ENCODE results near the gene KCTD12. TPM values are rescaled to one million over a fixed set of nuclear protein-coding genes. Genes with fewer than 3 reads are reported as not detected.
"Not testable (repeated sequence)": the region's sequence is repeated elsewhere in the genome, so short reads cannot be mapped to it uniquely, and the experiment has no call there.

KCTD12 gene
- total RNA-seq, 2 donors from 2014 or later: 48.9 to 57.4 TPM

- H3K27me3 ChIP-seq: no peaks in the 10 kb centered on the region
- no peak for TF ChIP-seq CTCF (IDR thresholded peaks at IDR 0.05)
- no peak overlapping the region for H3K4me3 ChIP-seq
- no peak overlapping the region for H3K27ac ChIP-seq
- H3K4me1 ChIP-seq: no peaks in the 10 kb centered on the region
- peaks cover 0 to 14% of the 10 kb centered on the region in 2 donors for H3K9me3 ChIP-seq
- DNase-seq (ENCODE audit: low spot score): no peak
- H3K36me3 ChIP-seq: no peaks in the 10 kb centered on the region
Measured at GRCh38 chr13:76928456-76928855, 42.3 kb upstream of the KCTD12 start.

DNA sequence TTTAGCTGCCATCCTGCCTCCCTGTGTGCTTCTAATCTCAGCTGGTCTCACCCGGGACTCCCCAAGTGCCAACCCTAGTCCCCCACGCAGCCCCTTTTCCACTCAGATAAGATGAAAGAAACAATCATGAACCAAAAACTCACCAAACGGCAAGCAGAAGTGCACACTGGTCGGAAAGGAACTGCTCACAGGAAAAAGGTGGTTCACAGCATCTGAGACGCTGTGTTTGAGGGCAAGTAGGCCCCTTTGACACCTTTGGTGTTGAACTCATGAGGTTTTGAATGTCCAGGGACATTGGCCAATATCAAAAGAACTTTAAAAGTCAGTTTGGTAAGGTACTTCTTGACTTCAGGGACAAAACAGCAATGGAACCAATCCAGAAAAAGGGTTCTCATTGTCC is 41.8 kb upstream of the KCTD12 start:
- no peaks in the 10 kb centered on the region for H3K27me3 ChIP-seq
- no peak overlapping the region for H3K4me3 ChIP-seq
- no peaks in the 10 kb centered on the region for H3K4me1 ChIP-seq
- H3K36me3 ChIP-seq: no peaks in the 10 kb centered on the region
- DNase-seq (ENCODE audit: low spot score): no peak
- H3K9me3 ChIP-seq: peaks cover 0 to 14% of the 10 kb centered on the region in 2 donors
- no peak for TF ChIP-seq CTCF (IDR thresholded peaks at IDR 0.05)
- H3K27ac ChIP-seq: no peak overlapping the region

DNA sequence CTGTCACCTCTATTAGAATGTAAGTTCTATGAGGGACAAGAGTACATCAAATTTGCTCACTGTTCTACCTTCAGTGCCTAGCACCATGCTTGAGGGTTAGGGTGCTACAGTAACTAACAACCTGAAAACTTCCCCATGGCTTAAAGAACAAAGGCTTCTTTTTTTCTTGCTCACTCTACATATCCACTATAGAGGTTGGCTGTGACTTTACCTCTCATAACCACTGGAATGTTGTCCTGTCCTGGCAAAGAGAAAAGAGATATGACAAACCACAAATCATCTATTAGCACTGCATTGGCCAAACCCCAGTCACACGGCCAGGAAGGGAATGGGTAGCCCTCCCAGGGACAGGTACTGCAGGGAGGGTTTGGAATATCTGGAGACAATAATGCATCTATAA is 38.9 kb upstream of the KCTD12 start:
- DNase-seq (ENCODE audit: low spot score): no peak
- H3K4me1 ChIP-seq: no peaks in the 10 kb centered on the region
- no peaks in the 10 kb centered on the region for H3K36me3 ChIP-seq
- H3K27ac ChIP-seq: no peak overlapping the region
- no peaks in the 10 kb centered on the region for H3K27me3 ChIP-seq
- no peak overlapping the region for H3K4me3 ChIP-seq
- no peak for TF ChIP-seq CTCF (IDR thresholded peaks at IDR 0.05)
- no peaks in the 10 kb centered on the region for H3K9me3 ChIP-seq

DNA sequence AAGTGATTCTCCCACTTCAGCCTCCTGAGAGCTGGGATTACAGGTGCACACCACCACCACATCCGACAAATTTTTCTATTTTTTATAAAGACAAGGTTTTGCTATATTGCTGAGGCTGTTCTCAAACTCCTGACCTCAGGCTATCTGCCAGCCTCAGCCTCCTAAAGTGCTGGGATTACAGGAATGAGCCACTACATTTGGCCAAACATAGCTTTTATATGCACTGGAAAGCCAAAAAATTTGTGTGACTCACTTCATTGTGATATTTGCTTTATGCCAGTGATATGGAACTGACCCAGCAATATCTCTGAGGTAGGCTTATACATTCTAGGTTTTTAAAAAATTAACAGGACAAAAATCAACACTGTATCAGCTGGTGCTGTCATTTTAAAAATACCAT is 35.3 kb upstream of the KCTD12 start:
- no peaks in the 10 kb centered on the region for H3K9me3 ChIP-seq
- TF ChIP-seq CTCF (IDR thresholded peaks at IDR 0.05): no peak
- no peaks in the 10 kb centered on the region for H3K4me1 ChIP-seq
- no peak overlapping the region for H3K4me3 ChIP-seq
- no peaks in the 10 kb centered on the region for H3K36me3 ChIP-seq
- DNase-seq (ENCODE audit: low spot score): no peak
- no peaks in the 10 kb centered on the region for H3K27me3 ChIP-seq
- no peak overlapping the region for H3K27ac ChIP-seq

DNA sequence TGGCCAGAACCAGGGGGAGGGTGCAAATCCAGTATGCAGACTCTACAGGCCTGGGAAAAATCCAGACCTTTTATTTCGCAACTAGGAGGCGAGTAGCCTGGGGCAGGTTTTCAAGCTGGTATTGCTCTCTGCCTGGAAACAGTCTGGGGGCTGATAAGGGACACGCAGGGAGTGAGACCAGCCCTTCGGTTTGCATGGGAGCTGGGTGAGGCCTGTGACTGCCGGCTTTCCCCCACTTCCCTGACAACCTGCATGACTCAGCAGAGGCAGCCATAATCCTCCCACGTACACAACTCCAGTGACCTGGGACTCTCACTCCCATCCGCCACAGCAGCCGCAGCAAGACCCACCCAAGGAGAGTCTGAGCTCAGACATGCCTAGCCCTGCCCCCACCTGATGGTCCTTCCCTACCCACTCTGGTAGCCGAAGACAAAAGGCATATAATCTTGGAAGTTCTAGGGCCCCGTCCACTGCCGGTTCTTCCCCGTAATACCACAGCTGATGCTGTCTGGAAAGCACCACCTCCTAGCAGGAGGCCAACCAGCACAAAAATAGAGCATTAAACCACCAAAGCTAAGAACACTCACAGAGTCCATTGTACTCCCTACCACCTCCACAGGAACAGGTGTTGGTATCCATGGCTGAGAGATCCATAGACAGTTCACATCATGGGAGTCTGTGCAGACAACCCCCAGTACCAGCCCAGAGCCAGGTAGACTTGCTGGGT is 31.7 kb upstream of the KCTD12 start:
- H3K9me3 ChIP-seq; H3K27me3 ChIP-seq; DNase-seq (ENCODE audit: low spot score); H3K4me1 ChIP-seq; H3K27ac ChIP-seq; H3K4me3 ChIP-seq; H3K36me3 ChIP-seq: not testable (repeated sequence)

- Histone ChIP-seq H3K27ac (no peak overlapping the region), H3K27me3 (no peaks in the 10 kb centered on the region), H3K4me3 (no peak overlapping the region), H3K36me3 (no peaks in the 10 kb centered on the region), H3K4me1 (no peaks in the 10 kb centered on the region), H3K9me3 (no peaks in the 10 kb centered on the region)
- no peak for DNase-seq (ENCODE audit: low spot score)
- no peak for TF ChIP-seq CTCF (IDR thresholded peaks at IDR 0.05)
Measured at GRCh38 chr13:76917095-76917494, 30.9 kb upstream of the KCTD12 start.

All from right atrium auricular region (tissue), 2 donors.